ENCODE measurements around the gene MCF2L.

GRCh38 chr13:112923962-112924361 lies 45.1 kb upstream of the MCF2L start:
- TF ChIP-seq REST (IDR thresholded peaks at IDR 0.05; ENCODE audit: borderline replicate concordance), result no peak
- no peak for TF ChIP-seq SMC3 (conservative IDR thresholded peaks at IDR 0.05; ENCODE audit: poor library complexity)
- TF ChIP-seq EZH2 (IDR thresholded peaks at IDR 0.05; ENCODE audit: borderline replicate concordance, insufficient read depth, low read length, poor library complexity, severe bottlenecking), result no peak

Data from neural cell (in vitro differentiated cells).